H7 (cell line): ENCODE measurements around the gene CD55. TPM values are rescaled to one million over a fixed set of nuclear protein-coding genes. Genes with fewer than 3 reads are reported as not detected.

ENCODE experiments used
- DNase-seq: peaks from one replicate; pipeline ENCODE4 v3.0.0; 2012
- H3K27me3 ChIP-seq: 2 replicates; pipeline ENCODE4 v1.6.0; 2011; ENCODE audit warnings: mild to moderate bottlenecking, low read length; ENCODE audit not compliant: control insufficient read depth, insufficient read depth
- H3K36me3 ChIP-seq: replicated peaks from 2 replicates; pipeline ENCODE4 v1.5.1; 2011; ENCODE audit warnings: low read length; ENCODE audit not compliant: control insufficient read depth, insufficient read depth
- H3K4me3 ChIP-seq: 2 replicates; pipeline ENCODE4 v1.5.1; 2011; ENCODE audit warnings: low read depth, mild to moderate bottlenecking, control low read depth, low read length, moderate library complexity; ENCODE audit not compliant: insufficient read depth
- total RNA-seq: library from RNA; depleted of rRNA; stranded (reverse); fragments of >200 nt; shearing (Covaris generic); gene quantifications from 2 replicates; pipeline ENCODE4 v1.2.3, GENCODE V29; 2014

Gene CD55
- total RNA-seq, 1 experiment from 2014 or later, result 15.8 TPM

- Histone ChIP-seq H3K36me3 (no peaks in the 10 kb centered on the region; the same call in 1 of the 2 replicates), H3K27me3 (no peaks in the 10 kb centered on the region), H3K4me3 (no peak overlapping the region)
- DNase-seq, result no peak
Observed at GRCh38 chr1:207352554-207352953, 31.1 kb downstream of the CD55 start.

DNA sequence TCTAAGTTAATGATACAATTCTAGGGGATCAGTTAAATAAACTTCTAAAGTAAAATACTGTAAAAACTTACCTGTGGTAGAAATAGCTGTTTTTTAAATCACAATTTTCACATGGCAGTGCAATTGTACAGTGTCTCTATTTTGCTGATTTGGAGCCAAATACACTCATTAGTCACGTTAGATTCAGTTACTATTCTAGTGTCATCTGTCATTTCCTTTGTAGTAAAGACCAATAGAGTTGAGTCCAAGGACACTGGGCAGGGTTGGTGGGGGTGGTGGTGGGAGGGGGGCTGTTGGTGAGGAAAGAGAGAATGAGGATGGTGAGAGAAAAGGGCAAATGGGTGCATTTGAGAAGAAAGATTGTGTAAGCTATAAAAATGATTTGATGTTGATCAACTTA, 33.6 kb downstream of the CD55 start:
- no peaks in the 10 kb centered on the region for H3K36me3 ChIP-seq
- no peak for DNase-seq
- H3K27me3 ChIP-seq, result no peaks in the 10 kb centered on the region
- H3K4me3 ChIP-seq, result no peak overlapping the region

GRCh38 chr1:207355513-207356295, 34.2 kb downstream of the CD55 start:
- DNase-seq, result no peak
- Histone ChIP-seq H3K27me3 (no peaks in the 10 kb centered on the region), H3K4me3 (no peak overlapping the region), H3K36me3 (no peaks in the 10 kb centered on the region)

DNA sequence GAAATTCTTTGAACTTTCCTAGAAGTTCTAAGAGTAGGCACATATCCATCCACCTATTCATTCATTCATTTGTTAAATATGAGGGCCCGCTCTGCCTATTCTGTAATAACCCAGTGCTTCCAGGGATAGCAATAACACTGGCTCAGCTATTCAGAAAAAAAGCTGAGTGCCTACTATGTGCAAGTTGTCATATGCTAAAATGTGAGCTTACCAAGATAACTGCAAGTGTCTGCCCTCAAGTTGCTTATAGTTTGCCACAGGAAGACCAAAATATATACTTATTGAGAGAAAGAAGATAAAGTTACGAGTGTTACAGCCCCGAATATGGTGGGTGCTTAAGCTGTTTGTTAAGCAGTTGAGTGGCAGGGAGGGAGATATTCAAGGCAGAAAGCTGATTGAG, 39.6 kb downstream of the CD55 start:
- Histone ChIP-seq H3K4me3 (no peak overlapping the region), H3K27me3 (no peaks in the 10 kb centered on the region), H3K36me3 (no peaks in the 10 kb centered on the region)
- no peak for DNase-seq

- no peak for DNase-seq
- Histone ChIP-seq H3K27me3 (no peaks in the 10 kb centered on the region), H3K4me3 (no peak overlapping the region), H3K36me3 (no peaks in the 10 kb centered on the region)
Observed at GRCh38 chr1:207361889-207362288, 40.4 kb downstream of the CD55 start.

- H3K4me3 ChIP-seq, result no peak overlapping the region
- no peaks in the 10 kb centered on the region for H3K27me3 ChIP-seq
- no peak for DNase-seq
- H3K36me3 ChIP-seq, result no peaks in the 10 kb centered on the region
Observed at GRCh38 chr1:207362962-207363860, 41.7 kb downstream of the CD55 start.

- DNase-seq, result no peak
- Histone ChIP-seq H3K4me3 (no peak overlapping the region), H3K27me3 (no peaks in the 10 kb centered on the region), H3K36me3 (no peaks in the 10 kb centered on the region)
Observed at GRCh38 chr1:207363871-207364270, 42.4 kb downstream of the CD55 start.

- Histone ChIP-seq H3K36me3 (no peaks in the 10 kb centered on the region), H3K27me3 (no peaks in the 10 kb centered on the region), H3K4me3 (no peak overlapping the region)
- DNase-seq, result no peak
Observed at GRCh38 chr1:207364614-207365013, 43.1 kb downstream of the CD55 start.

DNA sequence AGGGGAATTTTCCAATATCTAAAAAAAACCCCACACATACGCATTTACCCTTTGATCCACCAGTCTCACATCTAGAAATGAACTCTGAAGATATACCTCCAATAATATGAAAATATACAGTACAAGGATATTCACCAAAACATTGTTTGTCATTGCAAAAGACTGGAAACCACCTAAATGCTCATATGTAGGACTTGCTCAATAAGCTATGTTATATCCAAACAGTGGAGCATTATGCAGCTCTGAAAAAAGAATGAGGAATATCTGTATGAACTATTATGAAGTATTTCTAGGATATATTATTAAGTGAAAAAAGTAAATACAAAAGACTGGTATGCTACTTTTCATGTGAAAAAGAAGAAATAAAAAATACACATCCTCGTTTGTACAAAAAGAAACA, 43.6 kb downstream of the CD55 start:
- Histone ChIP-seq H3K4me3 (no peak overlapping the region), H3K27me3 (no peaks in the 10 kb centered on the region), H3K36me3 (no peaks in the 10 kb centered on the region)
- DNase-seq, result no peak

GRCh38 chr1:207366022-207366421, 44.5 kb downstream of the CD55 start:
- DNase-seq, result no peak
- Histone ChIP-seq H3K27me3 (no peaks in the 10 kb centered on the region), H3K4me3 (no peak overlapping the region), H3K36me3 (no peaks in the 10 kb centered on the region)

- H3K4me3 ChIP-seq, result no peak overlapping the region
- no peaks in the 10 kb centered on the region for H3K36me3 ChIP-seq
- no peak for DNase-seq
- no peaks in the 10 kb centered on the region; the same call in 1 of the 2 replicates for H3K27me3 ChIP-seq
Observed at GRCh38 chr1:207388721-207389120, 67.2 kb downstream of the CD55 start.

GRCh38 chr1:207389728-207390464, 68.4 kb downstream of the CD55 start:
- Histone ChIP-seq H3K4me3 (no peak overlapping the region), H3K27me3 (no peaks in the 10 kb centered on the region; the same call in 1 of the 2 replicates), H3K36me3 (no peaks in the 10 kb centered on the region)
- DNase-seq, result no peak

DNA sequence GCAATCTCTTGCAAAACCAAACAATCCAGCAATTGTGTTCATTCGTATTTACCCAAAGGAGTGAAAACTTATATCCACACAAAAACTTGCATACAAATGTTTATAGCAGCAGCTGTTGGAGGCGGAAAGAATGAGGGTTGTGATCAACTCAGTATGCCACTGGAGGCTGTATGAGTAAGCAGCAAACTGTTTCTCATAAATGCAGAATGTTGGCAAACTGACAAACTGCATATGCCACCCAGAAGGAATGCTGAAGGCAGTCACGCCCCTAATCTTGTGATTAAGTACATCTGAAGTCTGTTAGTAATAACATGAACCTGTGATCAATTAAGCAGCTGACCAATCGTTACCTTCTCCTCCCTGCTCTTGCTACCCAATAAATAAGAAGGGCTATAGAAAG, 72.1 kb downstream of the CD55 start:
- Histone ChIP-seq H3K4me3 (no peak overlapping the region), H3K36me3 (no peaks in the 10 kb centered on the region), H3K27me3 (no peaks in the 10 kb centered on the region)
- no peak for DNase-seq

- H3K27me3 ChIP-seq, result no peaks in the 10 kb centered on the region
- H3K4me3 ChIP-seq, result no peak overlapping the region
- no peak for DNase-seq
- no peaks in the 10 kb centered on the region for H3K36me3 ChIP-seq
Observed at GRCh38 chr1:207396168-207396746, 74.8 kb downstream of the CD55 start.
